ENCODE data around the gene MED16.
A peak's percentile ranks its signal among the peaks of the same experiment; 100 is the strongest.

Gene MED16

DNA sequence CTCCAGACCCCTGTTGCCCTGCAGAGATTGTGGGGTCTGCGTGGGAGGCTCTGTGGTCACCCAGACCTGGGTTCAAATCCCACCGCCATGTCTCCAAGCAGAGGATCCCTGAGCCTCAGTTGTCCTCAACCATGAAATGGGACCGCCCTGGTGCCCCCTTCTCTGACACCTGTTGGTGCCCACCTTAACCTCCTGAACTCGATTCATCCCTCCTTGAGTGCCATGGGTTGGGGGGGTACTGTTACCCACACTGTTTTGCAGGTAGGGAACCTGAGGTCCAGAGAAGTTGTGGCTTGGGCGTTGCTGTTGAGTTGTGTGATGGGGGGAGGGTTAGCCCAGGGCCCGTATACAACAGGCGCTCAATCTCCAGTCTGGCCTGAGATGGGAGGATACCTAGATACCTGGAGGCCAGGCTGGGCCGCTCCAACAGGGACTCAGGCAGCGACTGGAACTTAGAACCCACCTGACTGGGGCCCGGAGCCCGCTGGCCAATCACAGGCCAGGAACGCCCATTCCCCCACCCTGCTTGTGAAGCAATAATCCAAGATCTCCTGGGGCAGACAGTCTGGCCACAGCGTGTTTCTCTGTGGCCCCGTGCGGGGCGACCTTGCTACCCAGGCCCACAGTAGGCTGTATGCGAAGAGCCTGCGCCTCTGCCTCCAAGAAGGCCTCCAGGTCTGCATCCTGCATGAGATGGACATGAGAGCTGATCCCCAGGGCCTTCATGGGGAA is 35.6 kb upstream of the MED16 start:
- no peak for DNase-seq (ENCODE audit: low read depth)

DNA sequence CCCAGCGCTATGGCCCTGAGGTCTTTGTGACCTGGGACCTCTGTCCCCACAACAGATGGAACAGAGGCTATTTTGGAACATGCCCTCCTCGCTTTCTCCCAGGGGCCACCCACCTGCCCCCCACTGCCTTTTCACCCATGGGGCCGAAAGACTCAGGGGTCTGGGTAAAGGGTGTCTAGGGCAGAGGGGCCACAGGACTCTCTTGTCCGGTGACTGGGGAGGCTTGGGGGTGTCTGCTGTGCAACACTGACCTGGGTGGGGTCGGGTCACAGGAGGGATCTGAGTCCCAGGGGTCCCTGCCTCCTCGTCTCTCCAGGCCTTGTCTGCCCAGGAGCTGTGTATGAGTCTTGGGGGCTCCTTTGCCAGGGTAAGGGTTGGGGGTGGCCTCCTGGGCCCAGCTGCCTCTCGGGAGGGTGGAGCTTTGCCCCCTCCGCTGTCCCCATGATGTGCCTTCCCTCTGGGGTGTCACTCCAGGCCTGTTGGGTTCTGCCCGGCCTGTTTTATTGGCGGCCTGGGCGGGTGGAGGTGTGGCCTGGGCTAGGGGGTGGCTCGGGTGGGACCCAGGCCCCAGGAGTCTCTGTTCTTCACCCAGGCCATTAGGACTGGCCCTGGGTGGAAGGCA is 34.9 kb upstream of the MED16 start:
- no peak for DNase-seq (ENCODE audit: low read depth)

DNA sequence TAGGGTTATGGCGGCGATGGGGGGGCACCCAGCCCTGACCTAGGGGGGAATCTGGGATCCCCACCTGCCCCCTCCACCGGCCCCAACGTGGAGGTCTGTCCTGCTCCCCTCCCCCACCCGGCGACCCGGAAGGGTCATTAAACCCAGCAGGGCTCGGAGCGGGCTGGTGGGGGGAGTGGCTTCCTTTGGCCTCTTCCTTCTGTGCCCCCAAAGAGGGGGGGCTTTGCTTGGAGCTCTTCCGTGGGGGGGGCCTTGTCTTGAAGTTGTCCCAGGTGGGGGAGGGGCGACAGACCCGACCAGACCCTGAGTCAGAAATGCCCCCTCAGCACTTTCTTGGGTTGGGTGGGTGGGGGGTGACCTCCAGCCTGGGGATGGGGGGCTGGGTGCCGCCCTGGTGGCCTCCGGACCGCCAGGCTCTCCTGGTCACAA is 34.4 kb upstream of the MED16 start:
- no peak for DNase-seq (ENCODE audit: low read depth)

DNA sequence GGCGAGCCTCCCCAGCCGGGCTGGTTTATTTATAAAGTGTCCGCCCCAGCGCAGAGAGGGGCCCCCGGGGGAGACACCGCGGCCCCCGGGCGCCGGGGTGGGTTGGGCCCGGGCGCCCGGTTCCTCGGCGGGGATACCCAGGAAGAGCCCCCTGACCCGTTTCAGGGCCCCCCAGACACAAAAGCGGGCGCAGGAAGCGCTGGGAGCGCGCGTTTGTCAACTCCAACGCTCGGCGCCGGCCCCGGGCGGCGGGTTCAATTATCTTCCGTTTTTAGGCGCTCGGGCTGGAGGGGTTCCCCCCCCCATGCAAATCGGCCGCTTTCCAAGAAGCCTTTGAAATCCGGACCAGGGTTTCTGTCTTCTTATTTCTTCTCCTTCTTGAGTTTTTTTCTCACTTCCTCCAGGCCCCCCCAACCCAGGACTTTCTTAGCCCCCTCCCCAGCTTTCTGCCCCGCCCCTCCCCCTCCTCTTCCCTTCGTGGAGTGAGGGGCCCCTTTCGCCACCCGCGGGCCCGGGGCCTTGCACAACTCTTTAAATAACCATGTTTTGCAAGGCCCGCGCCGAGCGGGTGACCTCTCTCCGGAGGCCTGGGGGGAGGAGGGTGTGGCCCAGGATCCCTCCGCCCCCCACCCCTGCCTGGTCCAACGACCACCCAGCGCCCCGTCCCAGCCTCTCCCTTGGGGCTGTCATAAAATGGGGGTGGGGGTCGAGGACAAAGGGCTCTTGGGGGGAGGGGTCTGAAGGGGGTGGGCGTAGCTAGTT is 33.8 kb upstream of the MED16 start:
- no peak for DNase-seq (ENCODE audit: low read depth)

DNA sequence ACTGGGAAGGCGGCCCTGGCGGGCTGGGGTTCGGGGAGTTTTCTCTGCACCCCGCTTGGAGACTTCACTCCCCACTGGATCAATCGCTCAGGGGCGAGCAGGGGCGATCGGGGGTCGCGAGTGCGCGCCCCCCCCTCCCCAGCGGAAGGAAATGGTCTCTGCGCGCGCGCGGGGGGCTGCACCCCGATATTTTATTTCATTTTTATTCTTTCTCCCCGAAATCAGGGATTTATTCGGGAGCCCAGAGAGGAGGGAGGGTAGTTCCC is 33.3 kb upstream of the MED16 start:
- no peak for DNase-seq (ENCODE audit: low read depth)

DNA sequence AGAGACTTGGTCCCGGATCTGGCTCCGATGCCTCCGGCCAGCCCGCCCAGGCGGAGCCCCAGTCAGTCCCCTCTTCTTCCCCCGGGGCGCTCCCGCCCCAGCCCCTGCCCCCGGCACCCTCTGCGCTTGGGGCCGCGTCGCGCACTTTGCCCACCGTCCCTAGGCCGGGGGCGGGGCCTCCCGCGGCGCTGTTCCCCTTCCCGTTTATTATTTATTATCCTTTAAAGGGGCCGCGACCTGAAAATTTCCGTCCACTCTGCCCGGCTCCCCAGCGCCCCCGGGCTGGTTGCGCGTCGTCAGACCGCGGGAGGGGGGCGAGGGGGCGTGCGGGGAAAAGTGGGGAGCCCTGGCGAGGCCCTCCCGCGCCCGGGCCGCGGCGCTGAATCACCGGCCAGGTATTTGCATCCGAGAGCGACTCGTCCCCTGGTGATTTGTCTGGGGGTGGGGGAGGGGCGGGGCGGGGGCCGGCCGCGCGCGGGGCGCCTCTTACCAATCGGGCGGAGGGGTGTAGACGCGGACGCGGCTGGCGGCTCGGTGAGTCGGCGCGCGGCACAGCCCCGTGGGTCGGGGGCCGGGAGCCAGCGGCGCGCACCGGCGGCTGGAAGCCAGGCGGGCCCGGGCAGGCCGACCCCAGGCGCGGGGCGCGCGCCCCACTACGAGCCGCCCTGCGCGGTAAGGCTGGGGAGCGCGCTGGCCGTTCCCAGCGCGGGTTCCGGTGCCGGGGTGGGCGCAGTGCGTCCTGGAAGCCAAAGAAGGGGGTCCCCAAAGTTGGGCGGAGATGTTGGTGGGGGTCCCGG is 32.7 kb upstream of the MED16 start, which contains the start of gene ARID3A:
TSS of gene ARID3A (plus strand) at position 510 of the 797 bp plus-strand sequence. CDS start 3,494 bp downstream, outside the sequence.
- peak; percentile 61 for DNase-seq (ENCODE audit: low read depth)

DNA sequence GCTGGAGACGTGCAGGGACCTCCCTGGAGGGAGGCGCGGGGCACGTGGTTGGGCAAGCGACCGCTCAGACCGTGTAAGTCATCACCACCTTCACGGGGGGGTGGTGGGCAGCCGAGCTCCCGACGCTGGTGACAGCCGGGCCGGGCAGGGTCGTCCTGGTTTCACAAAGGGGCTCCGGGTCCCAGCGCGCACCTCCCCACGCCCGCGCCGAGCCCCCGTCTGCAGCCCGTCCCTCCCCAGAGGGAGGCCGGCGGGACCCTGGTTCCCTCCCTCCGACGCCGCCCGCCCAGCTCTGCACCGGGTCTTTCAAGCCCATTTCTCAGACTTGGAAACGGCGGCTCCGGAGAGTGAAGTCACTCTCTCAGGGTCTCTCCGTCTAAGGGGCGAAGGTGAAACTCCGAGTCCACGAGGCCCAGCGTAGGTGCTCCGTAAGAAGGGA is 32.1 kb upstream of the MED16 start:
- no peak for DNase-seq (ENCODE audit: low read depth)

DNA sequence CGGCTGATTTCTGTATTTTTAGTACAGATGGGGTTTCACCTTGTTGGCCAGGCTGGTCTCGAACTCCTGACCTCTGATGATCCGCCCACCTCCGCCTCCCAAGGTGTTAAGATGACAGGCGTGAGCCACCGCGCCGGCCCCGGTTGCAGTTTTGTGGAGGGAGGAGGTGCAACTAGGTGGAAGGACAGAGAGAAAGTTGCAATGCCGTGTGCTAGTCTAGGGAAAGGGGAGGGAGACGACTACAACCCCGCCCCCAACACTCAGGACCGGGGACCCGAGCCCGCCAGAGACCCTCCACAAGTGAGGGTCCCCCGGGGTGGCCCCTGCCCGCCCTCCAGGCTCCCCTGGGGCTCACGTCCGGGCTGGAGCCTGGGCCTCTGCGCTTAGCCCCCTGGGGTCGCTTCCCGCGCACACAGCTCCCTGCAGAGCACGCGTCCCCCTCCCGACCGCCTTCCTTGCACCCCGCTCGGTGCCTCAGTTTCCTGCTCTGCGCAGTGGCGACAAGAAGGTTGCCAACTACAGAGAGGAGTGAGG is 31.6 kb upstream of the MED16 start:
- no peak for DNase-seq (ENCODE audit: low read depth)

DNA sequence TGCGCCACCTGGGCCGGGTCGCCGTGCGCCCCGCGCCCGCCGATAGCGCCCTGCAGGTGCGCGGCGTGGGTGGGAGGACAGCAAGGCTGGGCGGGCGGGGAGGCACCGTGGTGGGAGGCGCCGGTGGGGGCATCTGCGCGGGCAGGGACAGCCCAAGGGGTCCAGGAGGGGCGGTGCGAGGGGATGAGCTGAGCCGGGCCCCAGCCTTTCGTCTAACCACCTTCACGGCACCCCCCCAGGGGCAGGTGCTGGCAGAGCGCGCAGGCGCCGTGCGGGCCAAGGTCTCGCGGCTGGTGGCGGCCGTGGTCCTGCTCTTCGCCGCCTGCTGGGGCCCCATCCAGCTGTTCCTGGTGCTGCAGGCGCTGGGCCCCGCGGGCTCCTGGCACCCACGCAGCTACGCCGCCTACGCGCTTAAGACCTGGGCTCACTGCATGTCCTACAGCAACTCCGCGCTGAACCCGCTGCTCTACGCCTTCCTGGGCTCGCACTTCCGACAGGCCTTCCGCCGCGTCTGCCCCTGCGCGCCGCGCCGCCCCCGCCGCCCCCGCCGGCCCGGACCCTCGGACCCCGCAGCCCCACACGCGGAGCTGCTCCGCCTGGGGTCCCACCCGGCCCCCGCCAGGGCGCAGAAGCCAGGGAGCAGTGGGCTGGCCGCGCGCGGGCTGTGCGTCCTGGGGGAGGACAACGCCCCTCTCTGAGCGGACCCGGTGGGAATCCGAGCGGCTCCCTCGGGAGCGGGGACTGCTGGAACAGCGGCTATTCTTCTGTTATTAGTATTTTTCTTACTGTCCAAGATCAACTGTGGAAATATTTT is 27.3 kb upstream of the MED16 start:
- DNase-seq (ENCODE audit: low read depth): peak; percentile 65

DNA sequence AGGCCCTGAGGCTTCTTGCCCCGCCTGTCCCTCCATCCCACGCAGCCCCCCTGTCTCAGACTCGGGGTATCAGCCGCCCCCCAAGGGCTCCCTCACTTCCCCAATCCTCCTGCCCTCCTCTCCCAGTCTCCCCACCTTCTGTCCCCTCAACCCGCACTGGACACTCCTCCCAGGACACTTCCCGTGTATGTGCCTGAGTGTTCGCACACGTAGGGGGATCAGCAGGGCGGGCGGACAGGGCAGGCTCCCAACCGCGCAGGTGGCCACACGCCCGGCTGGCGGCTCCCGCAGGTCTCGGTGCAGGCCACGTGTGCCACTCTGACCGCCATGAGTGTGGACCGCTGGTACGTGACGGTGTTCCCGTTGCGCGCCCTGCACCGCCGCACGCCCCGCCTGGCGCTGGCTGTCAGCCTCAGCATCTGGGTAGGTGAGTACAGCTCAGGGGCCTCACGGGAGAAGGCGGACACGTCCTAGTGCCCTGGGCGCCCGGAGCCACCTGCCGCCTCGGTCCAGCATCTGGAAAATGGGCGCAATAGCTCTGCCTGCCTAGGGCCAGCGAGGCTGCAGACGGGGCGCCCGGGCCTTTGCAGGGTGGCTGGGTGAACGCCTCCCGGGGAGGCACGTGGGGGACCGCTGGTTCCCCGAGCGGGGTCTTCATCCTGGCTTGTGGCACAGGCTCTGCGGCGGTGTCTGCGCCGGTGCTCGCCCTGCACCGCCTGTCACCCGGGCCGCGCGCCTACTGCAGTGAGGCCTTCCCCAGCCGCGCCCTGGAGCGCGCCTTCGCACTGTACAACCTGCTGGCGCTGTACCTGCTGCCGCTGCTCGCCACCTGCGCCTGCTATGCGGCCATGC is 26.4 kb upstream of the MED16 start:
- no peak for DNase-seq (ENCODE audit: low read depth)

DNA sequence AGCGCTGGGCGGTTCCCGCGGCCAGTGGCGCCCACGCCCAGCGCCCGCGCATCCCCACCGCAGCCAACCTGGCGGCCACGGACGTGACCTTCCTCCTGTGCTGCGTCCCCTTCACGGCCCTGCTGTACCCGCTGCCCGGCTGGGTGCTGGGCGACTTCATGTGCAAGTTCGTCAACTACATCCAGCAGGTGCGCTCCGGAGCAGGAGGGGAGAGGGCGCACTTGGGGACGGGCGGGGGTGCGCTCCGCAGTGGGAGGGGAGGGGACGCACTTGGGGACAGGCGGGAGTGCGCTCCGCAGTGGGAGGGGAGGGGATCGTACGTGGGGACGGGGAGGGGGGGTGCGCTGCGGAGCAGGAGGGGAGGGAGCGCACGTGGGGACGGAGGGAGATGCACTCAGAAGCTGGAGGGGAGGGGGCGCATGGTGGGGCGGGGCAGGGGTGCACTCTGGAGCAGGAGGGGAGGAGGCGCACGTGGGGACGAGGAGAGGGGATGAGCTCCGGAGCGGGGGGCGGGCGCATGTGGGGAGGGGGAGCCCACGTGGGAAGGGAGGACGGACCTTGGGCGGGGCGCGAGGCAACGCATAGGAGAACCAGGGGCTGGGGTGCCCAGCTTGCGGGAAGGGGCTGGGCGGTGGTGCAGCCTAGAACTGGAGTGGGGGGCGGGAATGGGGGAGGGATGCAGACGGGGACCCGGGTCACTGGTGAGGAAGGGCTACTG is 25.7 kb upstream of the MED16 start:
- DNase-seq (ENCODE audit: low read depth): no peak

DNA sequence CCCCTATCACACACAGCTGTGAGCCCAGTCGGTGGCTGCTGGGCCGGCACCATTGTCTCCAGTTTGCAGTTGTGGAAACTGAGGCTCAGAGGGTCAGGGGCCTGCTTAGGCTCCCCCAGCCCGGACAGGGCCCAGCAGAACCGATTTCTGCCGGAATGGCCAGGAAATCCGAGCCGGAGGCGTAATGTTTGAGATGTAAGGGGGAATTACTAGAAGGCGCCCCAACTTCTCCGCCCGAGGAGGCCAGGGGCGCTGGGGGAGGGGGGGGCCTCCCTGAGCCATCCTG is 25.1 kb upstream of the MED16 start:
- no peak for DNase-seq (ENCODE audit: low read depth)

DNA sequence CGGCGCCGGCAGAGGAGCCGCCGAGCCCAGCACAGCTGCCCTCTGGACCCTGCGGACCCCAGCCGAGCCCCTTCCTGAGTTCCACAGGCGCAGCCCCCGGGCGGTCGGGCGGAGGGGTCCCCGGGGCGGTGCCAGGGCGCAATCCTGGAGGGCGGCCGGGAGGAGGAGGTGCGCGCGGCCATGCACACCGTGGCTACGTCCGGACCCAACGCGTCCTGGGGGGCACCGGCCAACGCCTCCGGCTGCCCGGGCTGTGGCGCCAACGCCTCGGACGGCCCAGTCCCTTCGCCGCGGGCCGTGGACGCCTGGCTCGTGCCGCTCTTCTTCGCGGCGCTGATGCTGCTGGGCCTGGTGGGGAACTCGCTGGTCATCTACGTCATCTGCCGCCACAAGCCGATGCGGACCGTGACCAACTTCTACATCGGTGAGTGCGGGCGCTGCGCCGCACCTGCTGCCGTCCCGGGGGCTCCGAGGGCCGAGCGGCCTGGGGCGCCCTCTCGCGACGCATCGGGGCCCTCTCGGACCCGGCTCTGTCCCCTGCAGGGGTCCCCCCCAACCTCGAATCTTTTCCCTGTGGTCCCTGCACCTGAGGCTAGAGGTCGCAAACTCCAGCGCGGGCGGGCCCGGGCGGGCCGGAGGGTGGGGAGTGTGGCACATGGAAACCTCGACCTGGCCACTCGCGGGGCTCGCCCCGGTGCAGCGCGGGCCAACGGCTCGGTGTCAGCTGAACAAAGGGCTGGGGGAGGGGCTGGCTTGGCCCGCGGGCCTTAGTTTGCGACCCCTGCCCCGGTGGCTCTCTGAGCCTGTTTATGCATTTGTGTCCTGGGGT is 24.6 kb upstream of the MED16 start, which contains the start of gene KISS1R:
TSS of gene KISS1R (plus strand) at position 11 of the 829 bp plus-strand sequence. CDS start at position 181, 170 bp downstream.
- no peak for DNase-seq (ENCODE audit: low read depth)

DNA sequence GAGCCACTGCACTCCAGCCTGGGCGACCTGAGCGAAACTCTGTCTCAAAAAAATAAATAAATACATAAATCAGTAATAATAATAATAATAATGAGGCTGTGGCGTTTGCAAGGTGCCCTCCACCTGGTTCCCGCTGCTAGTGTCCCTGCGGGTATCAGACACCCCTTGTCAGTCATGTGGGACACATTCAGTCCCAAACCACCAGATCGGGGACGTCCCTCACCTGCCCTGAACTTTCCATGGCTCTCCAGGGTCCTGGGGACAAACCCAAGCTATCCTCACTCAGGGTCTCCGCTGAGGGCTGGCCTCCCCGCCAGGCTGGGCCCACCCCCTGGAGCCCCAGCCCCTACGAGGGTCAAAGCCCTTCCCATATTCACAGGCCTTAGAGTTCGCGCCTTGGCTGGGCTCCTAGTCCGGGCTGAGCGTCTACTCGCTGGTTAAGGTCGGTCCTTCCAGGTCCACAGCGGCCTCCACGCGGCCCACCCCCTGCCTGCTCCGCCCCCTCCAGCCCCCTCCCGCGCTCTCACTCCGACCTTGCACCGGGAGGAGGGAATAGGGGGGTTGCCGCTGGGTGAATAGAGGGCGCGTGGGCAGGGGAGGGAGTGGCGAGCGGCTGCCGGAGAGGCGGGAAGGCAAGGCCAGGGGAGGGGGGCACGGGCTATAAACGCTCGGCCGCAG is 23.8 kb upstream of the MED16 start:
- DNase-seq (ENCODE audit: low read depth): no peak

DNA sequence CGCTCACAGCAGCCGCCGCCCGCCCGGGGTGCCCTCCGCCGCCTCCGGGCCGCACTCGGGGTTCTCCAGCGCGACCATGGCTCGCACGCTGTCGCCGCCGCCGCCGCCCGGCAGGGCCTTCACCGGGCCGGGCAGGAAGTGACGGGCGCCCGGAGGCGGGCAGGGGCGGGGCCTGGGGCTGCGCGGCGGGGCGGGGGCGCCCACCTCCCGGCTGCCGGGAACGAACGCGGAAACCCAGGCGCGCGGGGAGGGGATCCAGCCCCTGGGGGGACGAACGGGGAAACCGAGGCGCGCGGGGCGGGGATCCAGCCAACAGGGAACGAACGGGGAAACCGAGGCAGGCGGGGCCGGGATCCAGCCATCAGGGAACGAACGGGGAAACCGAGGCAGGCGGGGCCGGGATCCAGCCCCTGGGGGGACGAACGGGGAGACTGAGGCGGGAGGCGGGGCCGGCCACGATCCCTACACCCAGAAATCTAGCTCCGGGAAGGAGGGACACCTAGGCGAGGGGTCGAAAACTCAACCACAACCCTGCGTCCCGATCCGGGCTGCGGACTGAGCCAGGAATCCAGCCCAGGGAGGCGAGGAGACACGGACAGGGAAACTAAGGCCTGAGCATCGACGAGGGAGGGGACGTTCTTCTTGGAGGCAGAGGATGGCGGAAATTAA is 20.2 kb upstream of the MED16 start, which contains the start of gene R3HDM4:
TSS of gene R3HDM4 (minus strand) at position 140 of the 669 bp plus-strand sequence. CDS start at position 78, 62 bp downstream.
- DNase-seq (ENCODE audit: low read depth): peak; percentile 83

DNA sequence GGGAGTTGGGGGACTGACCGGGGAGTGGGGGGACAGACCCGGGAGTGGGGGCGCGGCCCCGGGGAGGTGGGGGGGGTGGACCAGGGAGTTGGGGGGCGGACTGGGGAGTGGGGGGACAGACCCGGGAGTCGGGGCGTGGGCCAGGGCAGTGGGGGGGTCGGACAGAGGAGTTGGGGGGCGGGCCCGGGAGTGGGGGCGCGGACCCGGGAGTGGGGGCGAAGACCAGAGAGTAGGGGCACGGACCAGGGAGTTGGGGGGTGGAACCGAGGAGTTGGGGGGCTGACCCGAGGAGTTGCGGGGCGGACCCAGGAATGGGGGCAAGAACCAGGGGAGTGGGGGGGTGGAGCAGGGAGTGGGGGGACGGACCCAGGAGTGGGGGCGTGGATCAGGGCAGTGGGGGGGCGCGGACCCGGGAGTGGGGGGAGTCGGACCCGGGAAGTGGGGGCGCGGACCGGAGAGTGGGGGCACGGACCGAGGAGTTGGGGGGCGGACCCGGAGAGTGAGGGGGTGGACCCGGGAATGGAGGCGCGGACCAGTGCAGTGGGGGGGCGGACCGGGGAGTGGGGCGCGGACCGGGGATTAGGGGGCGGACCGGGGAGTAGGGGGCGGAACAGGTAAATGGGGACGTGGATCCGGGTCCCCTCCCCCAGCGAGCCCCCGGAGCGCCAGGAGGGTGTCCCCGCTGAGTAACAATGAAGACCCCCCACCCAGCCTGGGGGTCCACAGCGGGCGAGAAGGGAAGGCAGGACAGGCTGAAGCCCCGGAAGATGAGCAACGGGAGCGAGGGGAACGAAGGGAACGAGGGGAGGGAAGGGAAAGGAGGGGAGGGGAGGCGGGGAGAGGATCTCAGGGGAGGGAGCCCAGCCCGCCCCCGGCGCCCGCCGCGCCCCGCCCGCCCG is 19.4 kb upstream of the MED16 start:
- no peak for DNase-seq (ENCODE audit: low read depth)
